Frontal cortex (tissue), 4 donors: ENCODE results near the gene AMMECR1. TPM values are rescaled to one million over a fixed set of nuclear protein-coding genes. Genes with fewer than 3 reads are reported as not detected.

Experiments
- DNase-seq, 2 donors: peaks; one replicate each; pipeline ENCODE4 v3.0.0; 2012; ENCODE audit warnings: low spot score in 2 of 2
- FAIRE-seq: peaks from 2 replicates; lab custom pipeline; 2012; peaks lifted over from hg19 to GRCh38; lab: Jason Lieb, UNC
- total RNA-seq: library from RNA; depleted of rRNA; stranded (reverse); fragments of >200 nt; gene quantifications from one replicate; pipeline ENCODE4 v1.2.3, GENCODE V29; 2014
- donor health status: control.
- donor health status: control.
- donor health status: control.

AMMECR1 gene
- total RNA-seq, 1 donor from 2014 or later, result 2.9 TPM

GRCh38 chrX:110218591-110218990 is 99.3 kb downstream of the AMMECR1 start:
- FAIRE-seq (no peak), DNase-seq (no peak)

- DNase-seq, result no peak
- FAIRE-seq, result no peak
These were observed 101.9 kb downstream of the AMMECR1 start for GRCh38 chrX:110216027-110216426.

- FAIRE-seq (no peak), DNase-seq (no peak)
These were observed 102.5 kb downstream of the AMMECR1 start for GRCh38 chrX:110215411-110215810.

- FAIRE-seq (no peak), DNase-seq (no peak)
These were observed 103.2 kb downstream of the AMMECR1 start for GRCh38 chrX:110214684-110215083.

- DNase-seq, result no peak
- no peak for FAIRE-seq
These were observed 104.7 kb downstream of the AMMECR1 start for GRCh38 chrX:110213183-110213582.

GRCh38 chrX:110212299-110212698 is 105.6 kb downstream of the AMMECR1 start:
- DNase-seq (no peak), FAIRE-seq (no peak)

- FAIRE-seq (no peak), DNase-seq (no peak)
These were observed 106.5 kb downstream of the AMMECR1 start for GRCh38 chrX:110211340-110211739.

GRCh38 chrX:110210417-110211139 is 107.3 kb downstream of the AMMECR1 start:
- no peak for DNase-seq
- no peak for FAIRE-seq

- FAIRE-seq (no peak), DNase-seq (no peak)
These were observed 109.8 kb downstream of the AMMECR1 start for GRCh38 chrX:110208092-110208491.

GRCh38 chrX:110204986-110205385 is 112.9 kb downstream of the AMMECR1 start:
- DNase-seq, result no peak
- no peak for FAIRE-seq

- no peak for FAIRE-seq
- no peak for DNase-seq
These were observed 116.1 kb downstream of the AMMECR1 start for GRCh38 chrX:110201799-110202198.

GRCh38 chrX:110194977-110195376 is 122.9 kb downstream of the AMMECR1 start:
- DNase-seq (no peak), FAIRE-seq (no peak)

GRCh38 chrX:110192516-110192915 is 125.4 kb downstream of the AMMECR1 start:
- DNase-seq, result no peak
- FAIRE-seq, result no peak

GRCh38 chrX:110188701-110189558 is 129.0 kb downstream of the AMMECR1 start:
- no peak for FAIRE-seq
- DNase-seq, result no peak

- no peak for FAIRE-seq
- no peak for DNase-seq
These were observed 134.6 kb downstream of the AMMECR1 start for GRCh38 chrX:110183314-110183713.

GRCh38 chrX:110182865-110183264 is 135.0 kb downstream of the AMMECR1 start:
- FAIRE-seq, result no peak
- no peak for DNase-seq

GRCh38 chrX:110182362-110182761 is 135.5 kb downstream of the AMMECR1 start:
- no peak for FAIRE-seq
- DNase-seq, result no peak

GRCh38 chrX:110181459-110182137 is 136.3 kb downstream of the AMMECR1 start:
- no peak for DNase-seq
- FAIRE-seq, result no peak

- FAIRE-seq (no peak), DNase-seq (no peak)
These were observed 137.0 kb downstream of the AMMECR1 start for GRCh38 chrX:110180928-110181310.

GRCh38 chrX:110180176-110180927 is 137.5 kb downstream of the AMMECR1 start:
- no peak for FAIRE-seq
- DNase-seq, result no peak
